Skeletal muscle tissue (tissue), 4 donors: Measurements from ENCODE around the gene XRCC4. TPM values are rescaled to one million over a fixed set of nuclear protein-coding genes. Genes with fewer than 3 reads are reported as not detected.
"Not testable (repeated sequence)": the region's sequence is repeated elsewhere in the genome, so short reads cannot be mapped to it uniquely, and the experiment has no call there.

ENCODE experiments used
- H3K27ac ChIP-seq: one replicate; pipeline ENCODE4 v1.7.0; 2013; ENCODE audit warnings: mild to moderate bottlenecking, low read depth, low read length, inconsistent platforms
- H3K27me3 ChIP-seq, 3 donors: one replicate each; pipeline ENCODE4 v1.7.0; 2013; ENCODE audit warnings: low read length in 3 of 3; ENCODE audit not compliant: control insufficient read depth in 3 of 3, insufficient read depth in 3 of 3
- H3K36me3 ChIP-seq, 3 donors: one replicate each; pipeline ENCODE4 v1.7.0; 2013; ENCODE audit warnings: low read length in 3 of 3; ENCODE audit not compliant: control insufficient read depth in 3 of 3, insufficient read depth in 3 of 3
- H3K4me1 ChIP-seq, 3 donors: one replicate each; pipeline ENCODE4 v1.7.0; 2013; ENCODE audit warnings: low read length in 3 of 3, mild to moderate bottlenecking in 3 of 3; ENCODE audit not compliant: control insufficient read depth in 3 of 3, insufficient read depth in 3 of 3
- H3K4me3 ChIP-seq, 3 donors: one replicate each; pipeline ENCODE4 v1.7.0; 2013; ENCODE audit warnings: low read length in 3 of 3
- H3K9ac ChIP-seq, 3 donors: one replicate each; pipeline ENCODE4 v1.7.0; 2013; ENCODE audit warnings: low read length in 3 of 3, mild to moderate bottlenecking in 3 of 3, moderate library complexity in 2 of 3, low read depth in 1 of 3
- H3K9me3 ChIP-seq, 3 donors: one replicate each; pipeline ENCODE4 v1.7.0; 2013; ENCODE audit warnings: low read length in 3 of 3; ENCODE audit not compliant: control insufficient read depth in 3 of 3
- total RNA-seq: library from RNA; depleted of rRNA; stranded (reverse); fragments of >200 nt; gene quantifications from one replicate; pipeline ENCODE4 v1.2.3, GENCODE V29; 2014
- donor health status: Osteomylitis.

Gene XRCC4
- total RNA-seq, 1 donor from 2014 or later: 3.7 TPM

- Histone ChIP-seq H3K27ac (no peak overlapping the region), H3K9ac (no peak overlapping the region), H3K36me3 (no peaks in the 10 kb centered on the region), H3K4me3 (no peak overlapping the region), H3K9me3 (peaks cover 0 to 3% (median 0%) of the 10 kb centered on the region in 3 donors), H3K4me1 (no peaks in the 10 kb centered on the region), H3K27me3 (no peaks in the 10 kb centered on the region)
Observed at GRCh38 chr5:83348281-83348780, 271.0 kb downstream of the XRCC4 start.

GRCh38 chr5:83353231-83353630 lies 275.9 kb downstream of the XRCC4 start:
- Histone ChIP-seq H3K27me3 (no peaks in the 10 kb centered on the region), H3K9me3 (peaks cover 0 to 1% (median 0%) of the 10 kb centered on the region in 3 donors), H3K9ac (no peak overlapping the region), H3K4me1 (no peaks in the 10 kb centered on the region), H3K36me3 (no peaks in the 10 kb centered on the region), H3K4me3 (no peak overlapping the region), H3K27ac (no peak overlapping the region)

DNA sequence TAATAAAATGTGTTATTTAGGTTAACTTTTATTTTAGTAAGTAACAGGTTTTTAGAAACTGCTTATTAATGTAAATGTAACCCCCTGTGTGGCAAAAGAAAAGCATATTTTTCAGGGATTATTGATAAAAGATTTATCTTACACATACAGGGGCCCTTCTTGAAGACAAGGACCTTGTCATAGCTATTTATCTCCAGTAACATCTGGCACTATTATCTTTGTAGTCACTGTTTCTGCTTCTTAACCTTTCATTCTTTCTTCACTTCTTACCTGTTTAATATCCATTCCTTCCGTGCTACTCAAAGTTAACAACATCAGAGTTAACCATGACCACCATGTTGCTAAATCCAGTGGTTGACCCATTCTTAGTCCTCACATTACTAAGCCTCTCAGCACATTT lies 276.4 kb downstream of the XRCC4 start:
- Histone ChIP-seq H3K36me3 (no peaks in the 10 kb centered on the region), H3K9ac (no peak overlapping the region), H3K9me3 (no peaks in the 10 kb centered on the region), H3K4me1 (no peaks in the 10 kb centered on the region), H3K4me3 (no peak overlapping the region), H3K27me3 (no peaks in the 10 kb centered on the region), H3K27ac (no peak overlapping the region)

DNA sequence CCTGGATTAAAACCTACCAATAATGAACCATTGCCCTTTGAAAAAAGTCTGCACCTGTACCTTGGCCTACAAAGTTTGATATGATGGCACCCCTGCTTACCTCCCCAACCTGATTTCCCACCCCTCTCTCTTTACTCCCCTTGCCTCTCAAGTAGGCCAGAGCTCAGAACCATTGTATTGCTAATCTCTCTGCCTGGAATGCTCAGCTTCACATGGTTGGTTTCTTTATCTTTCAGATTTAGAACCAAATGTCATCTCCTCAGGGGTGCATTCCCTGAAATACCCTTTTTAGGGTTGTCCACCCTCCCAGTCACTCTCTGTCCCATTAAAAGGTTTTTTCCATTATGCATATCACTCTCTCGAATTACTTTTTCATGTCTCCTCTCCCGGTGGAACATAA lies 277.6 kb downstream of the XRCC4 start:
- H3K4me1 ChIP-seq: no peaks in the 10 kb centered on the region
- H3K36me3 ChIP-seq: no peaks in the 10 kb centered on the region
- no peak overlapping the region for H3K27ac ChIP-seq
- H3K9me3 ChIP-seq: peaks cover 0 to under 1% (median 0%) of the 10 kb centered on the region in 3 donors
- H3K4me3 ChIP-seq: no peak overlapping the region
- no peak overlapping the region for H3K9ac ChIP-seq
- no peaks in the 10 kb centered on the region for H3K27me3 ChIP-seq

GRCh38 chr5:83355482-83356014 lies 278.2 kb downstream of the XRCC4 start:
- not testable (repeated sequence) for H3K36me3 ChIP-seq, H3K9ac ChIP-seq, H3K4me1 ChIP-seq, H3K4me3 ChIP-seq, H3K27me3 ChIP-seq, H3K9me3 ChIP-seq, H3K27ac ChIP-seq

- Histone ChIP-seq H3K4me1 (no peaks in the 10 kb centered on the region), H3K27ac (no peak overlapping the region), H3K4me3 (no peak overlapping the region), H3K36me3 (no peaks in the 10 kb centered on the region), H3K27me3 (no peaks in the 10 kb centered on the region), H3K9ac (no peak overlapping the region), H3K9me3 (peaks cover 0 to 5% (median 3%) of the 10 kb centered on the region in 3 donors)
Observed at GRCh38 chr5:83357621-83358231, 280.4 kb downstream of the XRCC4 start.

DNA sequence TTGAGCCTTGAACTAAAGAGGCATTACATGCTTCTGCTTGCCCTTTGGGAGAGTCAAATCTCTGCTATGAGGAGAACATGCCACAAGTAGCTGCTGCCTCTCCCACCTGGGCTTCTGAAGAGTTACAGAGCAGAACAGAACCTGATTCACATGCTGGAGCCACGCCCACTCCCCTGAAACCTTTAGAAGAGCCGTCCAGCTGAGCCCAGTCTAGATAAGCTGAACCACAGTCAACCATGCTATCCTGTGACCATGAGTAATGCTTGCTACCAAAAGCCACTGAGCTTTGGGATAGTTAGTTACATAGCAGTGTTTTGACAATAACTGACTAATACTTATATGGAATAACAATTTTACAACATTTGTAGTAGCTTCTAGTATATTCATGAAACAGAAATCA lies 283.2 kb downstream of the XRCC4 start:
- Histone ChIP-seq H3K36me3 (no peaks in the 10 kb centered on the region), H3K9me3 (peaks cover 0 to 5% (median 3%) of the 10 kb centered on the region in 3 donors), H3K4me3 (no peak overlapping the region), H3K27ac (no peak overlapping the region), H3K9ac (no peak overlapping the region), H3K27me3 (no peaks in the 10 kb centered on the region), H3K4me1 (no peaks in the 10 kb centered on the region)

DNA sequence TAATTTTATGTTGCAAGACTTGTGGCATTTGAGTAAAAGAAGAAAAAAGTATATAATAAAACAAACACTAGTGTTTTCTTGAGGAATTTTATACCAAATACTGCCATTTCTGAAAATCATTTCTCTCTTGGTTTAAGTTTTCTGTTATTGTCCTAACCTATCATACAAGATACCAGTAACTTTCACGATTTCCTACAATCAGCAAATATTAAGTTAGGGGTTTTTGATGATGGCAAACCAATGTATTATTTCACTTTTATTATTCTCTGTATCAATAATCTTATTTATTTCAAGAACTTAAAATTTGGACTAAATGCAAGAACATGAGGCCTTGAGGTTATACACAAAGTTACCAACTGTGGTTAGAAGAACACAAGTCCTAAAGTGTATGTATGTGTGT lies 285.2 kb downstream of the XRCC4 start:
- no peaks in the 10 kb centered on the region for H3K36me3 ChIP-seq
- H3K27me3 ChIP-seq: no peaks in the 10 kb centered on the region
- no peak overlapping the region for H3K9ac ChIP-seq
- H3K4me3 ChIP-seq: no peak overlapping the region
- H3K27ac ChIP-seq: no peak overlapping the region
- no peaks in the 10 kb centered on the region for H3K4me1 ChIP-seq
- peaks cover 0 to 5% (median 3%) of the 10 kb centered on the region in 3 donors for H3K9me3 ChIP-seq

- Histone ChIP-seq H3K36me3 (no peaks in the 10 kb centered on the region), H3K4me1 (no peaks in the 10 kb centered on the region), H3K27me3 (no peaks in the 10 kb centered on the region), H3K9ac (no peak overlapping the region), H3K4me3 (no peak overlapping the region), H3K9me3 (peaks cover 0 to 5% (median 3%) of the 10 kb centered on the region in 3 donors), H3K27ac (no peak overlapping the region)
Observed at GRCh38 chr5:83363111-83363885, 286.0 kb downstream of the XRCC4 start.

GRCh38 chr5:83363886-83364275 lies 286.5 kb downstream of the XRCC4 start:
- H3K4me1 ChIP-seq: no peaks in the 10 kb centered on the region
- no peak overlapping the region for H3K4me3 ChIP-seq
- H3K27ac ChIP-seq: no peak overlapping the region
- H3K9me3 ChIP-seq: peaks cover 0 to 5% (median 3%) of the 10 kb centered on the region in 3 donors
- H3K9ac ChIP-seq: no peak overlapping the region
- H3K36me3 ChIP-seq: no peaks in the 10 kb centered on the region
- no peaks in the 10 kb centered on the region for H3K27me3 ChIP-seq
